ENCODE results near the gene DPP6.
"Not testable (repeated sequence)": the region's sequence is repeated elsewhere in the genome, so short reads cannot be mapped to it uniquely, and the experiment has no call there.

GRCh38 chr7:154015636-154016035 is 36.6 kb upstream of the DPP6 start:
- TF ChIP-seq CTCF (IDR thresholded peaks at IDR 0.05); TAF1 (IDR thresholded peaks at IDR 0.05; ENCODE audit: borderline replicate concordance, low read depth, low read length); TEAD4 (IDR thresholded peaks at IDR 0.05; ENCODE audit: borderline replicate concordance, insufficient read depth); PBX3 (IDR thresholded peaks at IDR 0.05); EZH2phosphoT487 (IDR thresholded peaks at IDR 0.05; ENCODE audit: borderline replicate concordance, low read depth); MAX (IDR thresholded peaks at IDR 0.05; ENCODE audit: low read depth); RFX5 (IDR thresholded peaks at IDR 0.05; ENCODE audit: low read length); TCF12 (IDR thresholded peaks at IDR 0.05); RAD21 (IDR thresholded peaks at IDR 0.05; ENCODE audit: low read length); FOXJ3 (CRISPR knock-in tag; IDR thresholded peaks at IDR 0.05); SMC3 (IDR thresholded peaks at IDR 0.05; ENCODE audit: low read depth, low read length); RXRA (IDR thresholded peaks at IDR 0.05; ENCODE audit: borderline replicate concordance, low read depth): not testable (repeated sequence)
